Ishikawa (cell line): Measurements from ENCODE around the gene ARPC1A.

Source experiments
- CEBPB ChIP-seq: IDR thresholded peaks from 2 replicates; pipeline ENCODE4 v1.6.1; 2012
- CREB1 ChIP-seq: IDR thresholded peaks from 2 replicates; pipeline ENCODE4 v1.6.1; 2012; ENCODE audit warnings: low read depth
- EGR1 ChIP-seq: IDR thresholded peaks from 2 replicates; pipeline ENCODE4 v1.6.1; 2012
- EP300 ChIP-seq: IDR thresholded peaks from 2 replicates; pipeline ENCODE4 v1.6.1; 2012; ENCODE audit warnings: borderline replicate concordance
- FOXM1 ChIP-seq: IDR thresholded peaks from 2 replicates; pipeline ENCODE4 v1.6.1; 2012; ENCODE audit warnings: low read depth, borderline replicate concordance
- NFIC ChIP-seq: IDR thresholded peaks from 2 replicates; pipeline ENCODE4 v1.6.1; 2012
- RAD21 ChIP-seq: IDR thresholded peaks from 2 replicates; pipeline ENCODE4 v1.6.1; 2012; ENCODE audit warnings: low read depth
- TAF1 ChIP-seq: IDR thresholded peaks from 2 replicates; pipeline ENCODE4 v1.6.1; 2012; ENCODE audit warnings: low read depth, mild to moderate bottlenecking
- TCF12 ChIP-seq: IDR thresholded peaks from 2 replicates; pipeline ENCODE4 v1.6.1; 2012; ENCODE audit warnings: low read depth
- TEAD4 ChIP-seq: IDR thresholded peaks from 2 replicates; pipeline ENCODE4 v1.6.1; 2012
- YY1 ChIP-seq: IDR thresholded peaks from 2 replicates; pipeline ENCODE4 v1.6.1; 2012; ENCODE audit warnings: low read depth
- ZBTB7A ChIP-seq: IDR thresholded peaks from 2 replicates; pipeline ENCODE4 v1.6.1; 2012; ENCODE audit warnings: low read depth
- TF ChIP-seq, protein P1 (sequence below): IDR thresholded peaks from 2 replicates; pipeline ENCODE4 v1.6.1; 2012; ENCODE audit warnings: low read depth, mild to moderate bottlenecking
- TF ChIP-seq, protein P2 (sequence below): IDR thresholded peaks from 2 replicates; pipeline ENCODE4 v1.6.1; 2012
- TF ChIP-seq, protein P3 (sequence below): IDR thresholded peaks from 2 replicates; pipeline ENCODE4 v1.6.1; 2012

Gene ARPC1A

DNA sequence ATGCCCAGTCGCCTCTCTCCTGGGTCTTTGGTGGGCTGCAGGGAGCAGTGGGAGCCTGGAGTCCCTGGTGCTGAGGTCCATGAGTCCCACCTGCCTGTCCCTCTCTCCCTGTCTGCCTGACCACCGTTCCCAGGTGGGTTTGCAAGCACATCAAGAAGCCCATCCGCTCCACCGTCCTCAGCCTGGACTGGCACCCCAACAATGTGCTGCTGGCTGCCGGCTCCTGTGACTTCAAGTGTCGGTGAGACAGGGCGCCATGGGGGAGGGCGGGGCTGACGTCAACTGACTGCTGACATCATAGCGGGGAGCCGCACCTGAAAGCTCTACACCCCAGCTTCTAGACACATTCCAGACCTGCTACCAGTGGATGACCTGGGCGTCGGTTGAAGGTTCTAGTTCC is 64.1 kb downstream of the ARPC1A start:
- TF ChIP-seq YY1 (no peak), NFIC (no peak), CEBPB (no peak), TAF1 (no peak), TEAD4 (no peak), CREB1 (no peak), TCF12 (no peak), FOXM1 (no peak), ZBTB7A (no peak), EP300 (no peak), RAD21 (no peak), EGR1 (no peak)
- TF ChIP-seq, protein P1, sequence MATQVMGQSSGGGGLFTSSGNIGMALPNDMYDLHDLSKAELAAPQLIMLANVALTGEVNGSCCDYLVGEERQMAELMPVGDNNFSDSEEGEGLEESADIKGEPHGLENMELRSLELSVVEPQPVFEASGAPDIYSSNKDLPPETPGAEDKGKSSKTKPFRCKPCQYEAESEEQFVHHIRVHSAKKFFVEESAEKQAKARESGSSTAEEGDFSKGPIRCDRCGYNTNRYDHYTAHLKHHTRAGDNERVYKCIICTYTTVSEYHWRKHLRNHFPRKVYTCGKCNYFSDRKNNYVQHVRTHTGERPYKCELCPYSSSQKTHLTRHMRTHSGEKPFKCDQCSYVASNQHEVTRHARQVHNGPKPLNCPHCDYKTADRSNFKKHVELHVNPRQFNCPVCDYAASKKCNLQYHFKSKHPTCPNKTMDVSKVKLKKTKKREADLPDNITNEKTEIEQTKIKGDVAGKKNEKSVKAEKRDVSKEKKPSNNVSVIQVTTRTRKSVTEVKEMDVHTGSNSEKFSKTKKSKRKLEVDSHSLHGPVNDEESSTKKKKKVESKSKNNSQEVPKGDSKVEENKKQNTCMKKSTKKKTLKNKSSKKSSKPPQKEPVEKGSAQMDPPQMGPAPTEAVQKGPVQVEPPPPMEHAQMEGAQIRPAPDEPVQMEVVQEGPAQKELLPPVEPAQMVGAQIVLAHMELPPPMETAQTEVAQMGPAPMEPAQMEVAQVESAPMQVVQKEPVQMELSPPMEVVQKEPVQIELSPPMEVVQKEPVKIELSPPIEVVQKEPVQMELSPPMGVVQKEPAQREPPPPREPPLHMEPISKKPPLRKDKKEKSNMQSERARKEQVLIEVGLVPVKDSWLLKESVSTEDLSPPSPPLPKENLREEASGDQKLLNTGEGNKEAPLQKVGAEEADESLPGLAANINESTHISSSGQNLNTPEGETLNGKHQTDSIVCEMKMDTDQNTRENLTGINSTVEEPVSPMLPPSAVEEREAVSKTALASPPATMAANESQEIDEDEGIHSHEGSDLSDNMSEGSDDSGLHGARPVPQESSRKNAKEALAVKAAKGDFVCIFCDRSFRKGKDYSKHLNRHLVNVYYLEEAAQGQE, result no peak
- TF ChIP-seq, protein P2, sequence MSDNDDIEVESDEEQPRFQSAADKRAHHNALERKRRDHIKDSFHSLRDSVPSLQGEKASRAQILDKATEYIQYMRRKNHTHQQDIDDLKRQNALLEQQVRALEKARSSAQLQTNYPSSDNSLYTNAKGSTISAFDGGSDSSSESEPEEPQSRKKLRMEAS, result no peak
- TF ChIP-seq, protein P3, sequence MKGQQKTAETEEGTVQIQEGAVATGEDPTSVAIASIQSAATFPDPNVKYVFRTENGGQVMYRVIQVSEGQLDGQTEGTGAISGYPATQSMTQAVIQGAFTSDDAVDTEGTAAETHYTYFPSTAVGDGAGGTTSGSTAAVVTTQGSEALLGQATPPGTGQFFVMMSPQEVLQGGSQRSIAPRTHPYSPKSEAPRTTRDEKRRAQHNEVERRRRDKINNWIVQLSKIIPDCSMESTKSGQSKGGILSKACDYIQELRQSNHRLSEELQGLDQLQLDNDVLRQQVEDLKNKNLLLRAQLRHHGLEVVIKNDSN, result no peak

DNA sequence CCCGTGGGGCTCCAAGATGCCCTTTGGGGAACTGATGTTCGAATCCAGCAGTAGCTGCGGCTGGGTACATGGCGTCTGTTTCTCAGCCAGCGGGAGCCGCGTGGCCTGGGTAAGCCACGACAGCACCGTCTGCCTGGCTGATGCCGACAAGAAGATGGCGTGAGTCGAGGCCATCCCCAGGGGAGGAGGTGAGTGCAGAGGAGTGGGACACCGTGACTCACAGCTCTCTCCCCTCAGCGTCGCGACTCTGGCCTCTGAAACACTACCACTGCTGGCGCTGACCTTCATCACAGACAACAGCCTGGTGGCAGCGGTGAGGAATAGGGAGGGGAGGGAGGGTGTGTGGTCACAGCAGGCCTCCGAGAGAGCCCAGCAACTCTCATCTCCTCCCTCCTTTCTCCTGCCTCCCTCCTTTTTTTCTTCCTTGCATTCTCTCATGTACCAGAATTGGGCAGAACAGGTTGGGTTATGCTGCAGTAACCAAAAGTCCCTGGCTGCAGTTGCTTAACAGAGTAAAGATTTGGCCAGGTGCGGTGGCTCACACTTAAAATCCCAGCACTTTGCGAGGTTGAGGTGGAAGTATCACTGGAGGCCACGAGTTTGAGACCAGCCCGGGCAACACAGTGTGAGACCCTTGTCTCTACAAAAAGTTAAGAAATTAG is 65.4 kb downstream of the ARPC1A start:
- TF ChIP-seq, protein P3, result no peak
- TF ChIP-seq, protein P1, result no peak
- TF ChIP-seq NFIC (no peak), TCF12 (no peak), EP300 (no peak), EGR1 (no peak), TEAD4 (no peak), FOXM1 (no peak), CREB1 (no peak), ZBTB7A (no peak), CEBPB (no peak), YY1 (no peak), RAD21 (no peak), TAF1 (no peak)
- TF ChIP-seq, protein P2, result no peak

DNA sequence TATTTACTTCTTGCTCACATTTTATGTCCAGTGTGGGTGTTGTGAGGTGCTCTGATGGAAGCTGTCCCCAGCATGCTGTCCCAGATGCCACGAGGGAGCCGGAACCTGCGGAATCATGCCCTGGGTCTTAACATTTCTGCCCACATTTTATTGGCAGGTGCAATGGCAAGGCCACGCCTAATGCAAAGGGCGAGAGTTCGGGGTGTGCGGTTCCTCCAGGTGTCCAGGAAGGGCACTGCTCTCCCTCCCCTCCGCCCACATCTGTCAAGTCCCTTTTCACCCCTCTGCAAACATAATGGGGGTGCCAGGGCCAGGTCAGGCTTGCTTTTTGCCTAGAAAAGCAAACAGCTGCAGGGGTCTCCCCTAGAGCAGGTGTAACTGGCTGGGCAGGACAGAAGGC is 66.3 kb downstream of the ARPC1A start:
- TF ChIP-seq YY1 (no peak), TCF12 (no peak), NFIC (no peak), CREB1 (no peak)

DNA sequence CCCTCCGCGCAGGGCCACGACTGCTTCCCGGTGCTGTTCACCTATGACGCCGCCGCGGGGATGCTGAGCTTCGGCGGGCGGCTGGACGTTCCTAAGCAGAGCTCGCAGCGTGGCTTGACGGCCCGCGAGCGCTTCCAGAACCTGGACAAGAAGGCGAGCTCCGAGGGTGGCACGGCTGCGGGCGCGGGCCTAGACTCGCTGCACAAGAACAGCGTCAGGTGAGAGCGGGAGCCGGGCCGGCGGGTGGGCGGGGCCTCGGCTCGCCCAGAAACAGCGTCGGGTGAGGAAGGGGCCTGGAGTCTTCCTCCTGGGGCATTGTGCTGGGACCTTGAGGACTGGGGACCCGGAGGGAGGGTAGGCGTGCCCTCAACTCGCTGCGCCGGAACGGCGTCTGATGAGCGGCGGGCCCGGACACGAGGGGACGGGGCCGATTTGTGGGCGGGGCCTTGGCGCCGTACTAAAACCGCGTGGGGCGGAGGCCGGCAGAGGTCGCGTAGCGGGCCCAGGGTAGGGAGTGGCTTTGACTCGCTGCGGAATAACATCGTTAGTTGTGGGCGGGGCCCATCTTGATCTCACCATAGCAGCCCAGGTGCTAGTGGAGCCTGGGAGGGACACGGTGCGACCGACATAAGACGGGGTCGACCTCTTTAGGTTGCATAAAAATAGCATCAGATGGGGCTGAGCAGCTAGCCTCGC is 67.1 kb downstream of the ARPC1A start:
- TF ChIP-seq, protein P1, result no peak
- TF ChIP-seq, protein P2, result peak; percentile 53
- TF ChIP-seq CREB1 (0 out of 2 replicates have a peak, but pooled peaks have one; percentile 21), ZBTB7A (no peak)
